IMR-90 (cell line): ENCODE measurements around the gene PPP1R9A. TPM values are rescaled to one million over a fixed set of nuclear protein-coding genes. Genes with fewer than 3 reads are reported as not detected.

Experiments used
- ATAC-seq: fragments of 200-7000 bp; cut with Tn5 transposase; 2 replicates; pipeline ENCODE4 v1.9.1; 2020; ENCODE audit warnings: low read depth, mild to moderate bottlenecking, moderate library complexity
- BruUV-seq: library from RNA; stranded (reverse); fragments of 400-500 nt; replicated peaks from 2 replicates; lab custom pipeline; 2021; lab: Mats Ljungman, UMichigan
- CTCF ChIA-PET: fragments of 300-600 bp; formaldehyde crosslinking; extraction: SDS; loops from one replicate; lab custom pipeline; 2021; ENCODE audit warnings: antibody characterized with exemption; lab: Yijun Ruan, JAX
- POLR2A ChIA-PET: fragments of 300-600 bp; sonication (Branson Sonifier 250); formaldehyde crosslinking; loops from one replicate; lab custom pipeline; 2022; ENCODE audit warnings: antibody characterized with exemption; ENCODE audit not compliant: unreplicated experiment; lab: Charles Lee
- DNase-seq: peaks from one replicate; pipeline ENCODE4 v3.0.0; 2013
- H2AFZ ChIP-seq: replicated peaks from 2 replicates; pipeline ENCODE3; 2013; ENCODE audit warnings: low read length, mild to moderate bottlenecking; ENCODE audit not compliant: poor library complexity
- H2AK5ac ChIP-seq: 2 replicates; pipeline ENCODE4 v1.6.1; 2013; ENCODE audit warnings: low read depth, low read length, inconsistent platforms
- H2AK9ac ChIP-seq: replicated peaks from 2 replicates; pipeline ENCODE3; 2013; ENCODE audit warnings: mild to moderate bottlenecking, low read depth, low read length, moderate library complexity; ENCODE audit not compliant: poor library complexity
- H2BK120ac ChIP-seq: 2 replicates; pipeline ENCODE4 v1.6.1; 2013; ENCODE audit warnings: low read depth, low read length, inconsistent platforms
- H2BK15ac ChIP-seq: 3 replicates; pipeline ENCODE4 v1.6.1; 2013; ENCODE audit warnings: low read depth, low read length, inconsistent platforms
- H2BK20ac ChIP-seq: 2 replicates; pipeline ENCODE4 v1.6.1; 2013; ENCODE audit warnings: low read depth, mild to moderate bottlenecking, inconsistent platforms, low read length, moderate library complexity
- H2BK5ac ChIP-seq: 2 replicates; pipeline ENCODE4 v1.6.1; 2013; ENCODE audit warnings: mild to moderate bottlenecking, low read depth, low read length, inconsistent platforms; ENCODE audit not compliant: poor library complexity, severe bottlenecking
- H3K14ac ChIP-seq: replicated peaks from 2 replicates; pipeline ENCODE4 v1.6.1; 2013; ENCODE audit warnings: low read depth, low read length, inconsistent platforms
- H3K18ac ChIP-seq: 2 replicates; pipeline ENCODE4 v1.6.1; 2013; ENCODE audit warnings: low read depth, low read length, control low read depth
- H3K23ac ChIP-seq: 2 replicates; pipeline ENCODE4 v1.6.1; 2013; ENCODE audit warnings: low read depth, low read length, inconsistent platforms
- H3K27ac ChIP-seq: 2 replicates; pipeline ENCODE4 v1.5.1; 2013; ENCODE audit warnings: mild to moderate bottlenecking, control low read depth, low read length; ENCODE audit not compliant: insufficient read depth
- H3K27me3 ChIP-seq: 2 replicates; pipeline ENCODE4 v1.6.1; 2013; ENCODE audit warnings: low read length; ENCODE audit not compliant: control insufficient read depth, insufficient read depth
- H3K36me3 ChIP-seq: 2 replicates; pipeline ENCODE4 v1.6.1; 2013; ENCODE audit warnings: low read length, mixed read lengths; ENCODE audit not compliant: control insufficient read depth, insufficient read depth
- H3K4ac ChIP-seq: 2 replicates; pipeline ENCODE4 v1.6.1; 2013; ENCODE audit warnings: low read depth, low read length, inconsistent platforms
- H3K4me1 ChIP-seq: 2 replicates; pipeline ENCODE4 v1.6.1; 2013; ENCODE audit warnings: low read length, mixed read lengths; ENCODE audit not compliant: control insufficient read depth, insufficient read depth
- H3K4me2 ChIP-seq: 2 replicates; pipeline ENCODE4 v1.6.1; 2013; ENCODE audit warnings: low read depth, mild to moderate bottlenecking, control low read depth, low read length, moderate library complexity
- H3K4me3 ChIP-seq: 2 replicates; pipeline ENCODE4 v1.5.1; 2013; ENCODE audit warnings: low read depth, mild to moderate bottlenecking, control low read depth, low read length, moderate library complexity; ENCODE audit not compliant: insufficient read depth
- H3K56ac ChIP-seq: 2 replicates; pipeline ENCODE4 v1.6.1; 2013; ENCODE audit warnings: low read length, inconsistent platforms; ENCODE audit not compliant: insufficient read depth; ENCODE audit errors: extremely low read depth
- H3K79me1 ChIP-seq, 2 experiments: 2 replicates each; pipeline ENCODE4 v1.6.1; 2013; ENCODE audit warnings: low read length in 2 of 2, inconsistent platforms in 1 of 2, low read depth in 1 of 2
- H3K9ac ChIP-seq: 2 replicates; pipeline ENCODE4 v1.6.1; 2013; ENCODE audit warnings: low read depth, low read length, control low read depth
- H3K9me1 ChIP-seq: 2 replicates; pipeline ENCODE4 v1.6.1; 2013; ENCODE audit warnings: low read length, inconsistent platforms; ENCODE audit not compliant: insufficient read depth
- H3K9me3 ChIP-seq: 2 replicates; pipeline ENCODE4 v1.6.1; 2013; ENCODE audit warnings: low read length; ENCODE audit not compliant: control insufficient read depth, insufficient read depth
- H4K20me1 ChIP-seq: 2 replicates; pipeline ENCODE4 v1.6.1; 2013; ENCODE audit warnings: low read length, inconsistent platforms; ENCODE audit not compliant: insufficient read depth
- H4K5ac ChIP-seq: 2 replicates; pipeline ENCODE4 v1.6.1; 2013; ENCODE audit warnings: mild to moderate bottlenecking, low read depth, low read length, control low read depth
- H4K8ac ChIP-seq, 2 experiments: 2 replicates each; pipeline ENCODE4 v1.6.1; 2013; ENCODE audit warnings: low read depth in 2 of 2, low read length in 2 of 2, control low read depth in 1 of 2, inconsistent platforms in 1 of 2
- H4K91ac ChIP-seq: 2 replicates; pipeline ENCODE4 v1.6.1; 2013; ENCODE audit warnings: low read depth, low read length, inconsistent platforms; ENCODE audit not compliant: insufficient read depth
- CHD1 ChIP-seq: IDR thresholded peaks from 2 replicates; pipeline ENCODE4 v1.6.1; 2012; ENCODE audit warnings: low read depth, low read length, improper control_type of control experiment
- WGBS, 2 experiments: methylation state at CpG; one replicate each; pipeline versions ENCODE4 v1.1.5 to v1.1.7; 2013; ENCODE audit warnings: missing lambda C conversion rate in 2 of 2; ENCODE audit not compliant: insufficient read length in 1 of 2; ENCODE audit errors: extremely low coverage in 2 of 2; 5-methylcytosine and 5-hydroxymethylcytosine counted together
- dilution Hi-C: fragments of 300-500 bp; cut with HindIII; formaldehyde crosslinking; loops from one replicate; pipeline ENCODE4 v1.14.3; 2018; ENCODE audit warnings: low sequenced_read_pairs; ENCODE audit not compliant: unreplicated experiment
- in situ Hi-C: fragments of 300-500 bp; cut with MboI; formaldehyde crosslinking; loops from 3 replicates; pipeline ENCODE4 v1.14.3; 2019; ENCODE audit warnings: low sequenced_read_pairs, inconsistent platforms, mixed read lengths
- intact Hi-C: fragments of 100-400 bp; cut with micrococcal nuclease; formaldehyde crosslinking; loops from 2 replicates; pipeline ENCODE4 v1.10.0; 2022
- polyA plus RNA-seq, 3 experiments: library from polyadenylated mRNA; depleted of rRNA; stranded (reverse); fragments of >200 nt; gene quantifications; 2 replicates each; pipeline ENCODE4 v1.2.3, GENCODE V29; 2012; ENCODE audit warnings: low replicate concordance in 1 of 3
- total RNA-seq: library from RNA; depleted of rRNA; stranded (reverse); fragments of >200 nt; gene quantifications from 2 replicates; pipeline ENCODE4 v1.2.3, GENCODE V29; 2012

Gene PPP1R9A
- total and polyA plus RNA-seq, 2 of the 4 experiments (the other 2 are of a cell fraction) = not detected

GRCh38 chr7:94980418-94981142 lies 73.2 kb downstream of the PPP1R9A start:
- H3K9me1 ChIP-seq = no peaks in the 10 kb centered on the region
- no peak overlapping the region for H3K18ac ChIP-seq
- no peak overlapping the region for H2BK15ac ChIP-seq
- H2BK120ac ChIP-seq = no peak overlapping the region
- H2BK20ac ChIP-seq = no peak overlapping the region
- H3K56ac ChIP-seq = no peak overlapping the region
- ATAC-seq = no peak
- no peak overlapping the region for H4K91ac ChIP-seq
- H3K14ac ChIP-seq = no peak overlapping the region
- H3K23ac ChIP-seq = no peak overlapping the region
- H3K9ac ChIP-seq = no peak overlapping the region
- H3K27me3 ChIP-seq = no peaks in the 10 kb centered on the region
- in situ Hi-C loops (no loop called here), intact Hi-C loops (no loop called here), dilution Hi-C loops (no loop called here)
- no peak overlapping the region for H2BK5ac ChIP-seq
- H3K4me1 ChIP-seq = no peaks in the 10 kb centered on the region
- WGBS, 2 experiments = no CpG with 5 or more reads among the region's 6 CpGs
- H3K4ac ChIP-seq = no peak overlapping the region
- H4K20me1 ChIP-seq = no peaks in the 10 kb centered on the region
- H4K8ac ChIP-seq = no peak overlapping the region
- H3K79me1 ChIP-seq = no peaks in the 10 kb centered on the region
- H3K4me3 ChIP-seq = no peak overlapping the region
- H2AFZ ChIP-seq = no peak overlapping the region
- ChIA-PET POLR2A (no interaction called here), CTCF (no interaction called here)
- H2AK9ac ChIP-seq = no peak overlapping the region
- H3K4me2 ChIP-seq = no peak overlapping the region
- H4K5ac ChIP-seq = no peak overlapping the region
- no peak overlapping the region for H2AK5ac ChIP-seq
- H3K36me3 ChIP-seq = no peaks in the 10 kb centered on the region
- no peak for DNase-seq
- no peak overlapping the region for H3K27ac ChIP-seq
- no peak for TF ChIP-seq CHD1
- BruUV-seq = no TSS peak
- no peaks in the 10 kb centered on the region for H3K9me3 ChIP-seq
